Inflammatory macrophage treated with lipopolysaccharide for 4 hours (primary cell): Measurements from ENCODE around the gene LAMTOR5.
"Not testable (repeated sequence)": the region's sequence is repeated elsewhere in the genome, so short reads cannot be mapped to it uniquely, and the experiment has no call there.

Experiments
- DNase-seq: peaks from one replicate; pipeline ENCODE4 v3.0.0-alpha.2; 2020

Gene LAMTOR5

GRCh38 chr1:110425612-110426152 lies 18.2 kb upstream of the LAMTOR5 start:
- no peak for DNase-seq

DNA sequence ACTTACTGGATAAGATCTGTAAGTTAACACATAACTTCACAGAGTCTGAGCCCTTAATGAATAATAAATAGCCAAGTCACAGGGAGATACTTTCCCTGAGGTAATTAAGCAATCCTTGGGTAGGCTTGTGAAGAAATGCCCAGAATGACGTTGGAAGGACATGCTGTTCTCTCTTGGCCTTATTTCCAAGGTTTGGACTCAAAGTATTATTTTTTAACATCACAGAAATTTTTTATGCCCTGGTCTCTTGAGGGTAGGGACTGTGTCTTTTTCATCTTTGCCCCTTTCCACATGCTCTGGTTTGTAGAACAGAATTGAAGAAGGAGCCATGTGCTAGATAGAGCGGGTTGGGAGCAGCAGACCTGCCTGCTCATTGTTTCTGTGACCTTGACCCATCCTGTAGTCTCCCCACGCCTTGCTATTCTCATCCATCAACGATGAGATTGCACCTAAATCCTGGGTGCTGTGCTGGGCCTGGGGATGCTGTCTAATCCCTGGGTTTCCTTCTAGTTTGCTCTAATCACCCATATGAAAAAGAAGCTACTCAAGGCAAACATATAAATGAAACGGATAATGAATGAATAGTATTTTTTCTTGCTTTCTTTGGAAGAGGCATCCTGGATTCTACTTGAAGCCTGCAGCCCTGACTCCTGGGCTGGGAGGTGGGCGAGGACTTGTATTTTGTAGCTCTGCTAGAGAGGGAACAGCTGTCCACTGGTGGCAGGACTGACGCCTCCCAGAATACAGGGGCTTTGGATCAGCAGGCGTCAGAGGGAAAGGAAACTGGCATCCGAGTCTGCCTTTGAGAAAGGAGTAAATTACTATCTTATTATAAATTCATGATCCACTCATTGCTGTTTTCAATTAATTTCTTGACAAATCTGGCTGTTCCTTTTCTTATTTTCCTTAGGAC lies 17.5 kb upstream of the LAMTOR5 start:
- peak; percentile 78 for DNase-seq

DNA sequence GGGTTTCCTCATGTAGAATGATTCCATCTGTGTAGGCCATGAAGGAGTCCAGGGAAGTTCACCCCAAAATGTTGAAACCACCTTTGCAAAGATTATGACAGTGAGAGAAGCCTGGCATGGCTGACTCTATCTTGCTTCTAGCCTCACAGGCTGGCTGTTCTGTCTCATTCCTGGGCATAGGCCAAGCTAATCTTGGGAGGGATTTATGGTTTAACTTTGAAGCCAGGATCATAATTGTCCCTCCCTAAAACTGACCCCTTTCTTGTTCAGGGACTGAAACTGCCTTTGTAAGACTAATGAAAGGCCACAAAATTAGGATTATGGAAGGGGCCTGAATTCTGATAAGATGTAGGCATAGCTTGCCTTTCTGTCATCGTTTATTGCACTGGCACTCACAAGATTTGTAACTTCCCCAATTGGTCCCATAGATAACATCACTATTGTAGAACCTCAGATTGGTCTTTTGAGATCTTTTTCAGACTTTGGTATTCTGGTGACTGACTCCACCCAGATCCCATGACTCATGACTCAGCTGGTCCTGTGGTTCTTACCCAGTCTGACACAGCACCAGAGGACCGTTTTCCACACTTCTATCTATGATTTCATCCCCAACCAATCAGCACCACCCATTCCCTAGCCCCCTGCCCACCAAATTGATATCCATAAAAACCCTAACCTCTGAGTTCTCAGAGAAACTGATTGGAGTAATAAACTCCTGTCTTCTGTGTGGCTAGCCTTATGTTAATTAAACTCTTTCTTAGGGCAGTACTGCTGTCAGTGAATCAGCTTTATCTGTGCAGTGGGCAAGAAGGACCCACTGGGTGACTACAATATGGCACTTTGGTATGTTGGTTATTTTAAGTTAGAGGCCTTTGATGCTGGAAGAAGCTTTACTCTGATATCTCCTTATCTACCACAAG lies 13.6 kb upstream of the LAMTOR5 start:
- peak; percentile 98 for DNase-seq

- DNase-seq, result no peak
Measured at GRCh38 chr1:110420023-110420662, 12.6 kb upstream of the LAMTOR5 start.

GRCh38 chr1:110418729-110419128 lies 11.2 kb upstream of the LAMTOR5 start:
- no peak for DNase-seq

GRCh38 chr1:110413045-110413444 lies 5.6 kb upstream of the LAMTOR5 start:
- not testable (repeated sequence) for DNase-seq

GRCh38 chr1:110412576-110412975 lies 5.1 kb upstream of the LAMTOR5 start:
- peak; percentile 83 for DNase-seq

DNA sequence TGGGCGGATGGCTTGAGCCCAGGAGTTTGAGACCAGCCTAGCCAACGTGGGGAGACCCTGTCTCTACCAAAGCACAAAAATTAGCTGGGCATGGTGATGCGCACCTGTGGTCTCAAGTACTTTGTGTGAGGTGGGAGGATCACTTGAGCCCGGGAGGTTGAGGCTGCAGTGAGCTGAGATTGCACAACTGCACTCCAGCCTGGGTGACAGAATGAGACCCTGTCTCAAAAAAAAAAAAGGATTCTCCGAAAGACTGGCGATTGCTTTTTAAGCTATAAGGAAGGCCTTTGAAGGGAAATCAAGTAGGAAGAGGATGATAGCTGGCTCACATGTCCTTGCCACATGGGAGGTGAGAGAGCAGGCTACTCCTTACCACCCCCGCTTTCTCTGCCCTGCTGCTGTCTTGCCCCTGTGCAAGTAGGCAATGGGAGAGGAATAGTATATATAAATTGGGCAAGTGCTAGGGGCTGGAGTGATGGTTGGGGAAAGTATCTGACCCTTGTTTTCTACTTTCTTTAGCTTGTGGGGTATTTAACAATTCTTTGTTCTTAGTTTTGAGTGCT lies 3.8 kb upstream of the LAMTOR5 start:
- peak; percentile 35 for DNase-seq

DNA sequence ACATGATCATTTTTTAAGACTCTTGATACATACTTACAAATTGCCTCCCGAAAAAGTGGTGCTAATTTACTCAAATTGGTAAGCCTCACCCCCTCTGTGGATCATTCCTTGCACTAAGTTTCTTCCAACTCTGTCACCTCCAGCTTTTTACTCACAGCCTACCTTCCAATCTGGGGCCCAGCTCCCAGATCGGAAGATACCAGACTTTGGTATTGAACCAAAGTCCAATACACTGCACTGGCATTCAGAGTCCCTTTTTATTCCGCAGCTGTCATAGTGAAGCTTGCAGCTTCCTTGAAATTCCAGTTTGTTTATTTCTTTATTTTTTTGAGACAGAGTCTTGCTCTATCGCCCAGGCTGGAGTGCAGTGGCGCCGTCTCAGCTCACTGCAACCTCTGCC lies 1.8 kb upstream of the LAMTOR5 start:
- no peak for DNase-seq

GRCh38 chr1:110408488-110408887 lies 994 bp upstream of the LAMTOR5 start:
- peak; percentile 10 for DNase-seq

DNA sequence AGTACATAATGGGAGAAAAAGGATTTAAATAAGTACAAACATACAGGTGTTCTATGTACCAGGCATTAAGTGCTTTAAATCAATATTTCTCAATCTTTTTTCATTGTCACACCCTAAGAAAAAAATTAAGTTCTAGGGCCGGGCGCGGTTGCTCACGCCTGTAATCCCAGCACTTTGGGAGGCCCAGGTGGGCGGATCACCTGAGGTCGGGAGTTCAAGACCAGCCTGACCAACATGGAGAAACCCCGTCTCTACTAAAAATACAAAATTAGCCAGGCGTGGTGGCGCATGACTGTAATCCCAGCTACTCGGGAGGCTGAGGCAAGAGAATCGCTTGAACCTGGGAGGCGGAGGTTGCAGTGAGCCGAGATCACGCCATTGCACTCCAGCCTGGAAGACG lies 1.1 kb downstream of the LAMTOR5 start:
- not testable (repeated sequence) for DNase-seq

- DNase-seq, result no peak
Measured at GRCh38 chr1:110404401-110404800, 3.1 kb downstream of the LAMTOR5 start.

DNA sequence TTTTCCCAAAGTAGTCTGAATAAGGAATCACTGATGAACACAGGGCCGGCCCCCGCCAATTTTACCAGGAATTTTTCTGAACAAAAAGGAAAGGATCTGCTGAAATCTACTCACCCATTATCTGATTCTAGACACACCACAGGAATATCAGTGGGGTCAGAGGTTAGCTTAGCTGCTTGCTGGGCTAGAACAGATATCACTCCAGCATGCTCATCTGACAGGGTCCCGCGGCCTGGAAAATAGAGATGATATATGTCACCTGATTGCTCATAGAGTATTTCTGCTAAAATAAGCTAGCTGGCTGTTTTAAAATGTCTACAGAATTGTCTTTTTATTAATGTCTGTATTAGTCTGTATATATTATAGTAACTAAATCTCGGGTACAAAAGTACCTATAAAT lies 3.7 kb downstream of the LAMTOR5 start:
- DNase-seq, result no peak

- DNase-seq, result not testable (repeated sequence)
Measured at GRCh38 chr1:110396259-110396958, 11.1 kb downstream of the LAMTOR5 start.

GRCh38 chr1:110394493-110394820 lies 13.0 kb downstream of the LAMTOR5 start:
- DNase-seq, result no peak

GRCh38 chr1:110393691-110394492 lies 13.6 kb downstream of the LAMTOR5 start:
- DNase-seq, result no peak

- no peak for DNase-seq
Measured at GRCh38 chr1:110393286-110393685, 14.2 kb downstream of the LAMTOR5 start.

GRCh38 chr1:110390692-110391245 lies 16.7 kb downstream of the LAMTOR5 start, which contains the start of gene SLC16A4:
SLC16A4 (minus strand) TSS chr1:110391026; CDS start chr1:110389323, 1,703 bp downstream.
- no peak for DNase-seq

DNA sequence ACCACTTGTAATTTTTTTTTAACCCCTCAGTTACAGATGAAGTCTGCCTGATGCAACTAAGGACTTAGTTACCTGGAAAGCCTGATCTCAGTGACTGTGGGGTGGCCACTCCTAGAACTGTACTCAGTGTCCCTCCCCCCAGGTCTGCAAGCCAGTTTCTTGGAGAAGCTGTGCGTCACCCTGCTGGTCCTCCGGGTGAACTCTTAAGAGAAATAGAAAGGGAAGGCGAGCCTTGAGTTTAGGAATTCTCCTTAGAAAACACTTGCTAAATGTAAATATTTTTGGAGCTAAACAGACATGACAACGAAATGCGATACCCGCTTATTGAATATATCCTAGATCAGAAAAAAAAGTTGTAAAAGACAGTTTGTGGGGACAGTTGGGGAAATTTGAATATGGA lies 17.4 kb downstream of the LAMTOR5 start:
- DNase-seq, result no peak

DNA sequence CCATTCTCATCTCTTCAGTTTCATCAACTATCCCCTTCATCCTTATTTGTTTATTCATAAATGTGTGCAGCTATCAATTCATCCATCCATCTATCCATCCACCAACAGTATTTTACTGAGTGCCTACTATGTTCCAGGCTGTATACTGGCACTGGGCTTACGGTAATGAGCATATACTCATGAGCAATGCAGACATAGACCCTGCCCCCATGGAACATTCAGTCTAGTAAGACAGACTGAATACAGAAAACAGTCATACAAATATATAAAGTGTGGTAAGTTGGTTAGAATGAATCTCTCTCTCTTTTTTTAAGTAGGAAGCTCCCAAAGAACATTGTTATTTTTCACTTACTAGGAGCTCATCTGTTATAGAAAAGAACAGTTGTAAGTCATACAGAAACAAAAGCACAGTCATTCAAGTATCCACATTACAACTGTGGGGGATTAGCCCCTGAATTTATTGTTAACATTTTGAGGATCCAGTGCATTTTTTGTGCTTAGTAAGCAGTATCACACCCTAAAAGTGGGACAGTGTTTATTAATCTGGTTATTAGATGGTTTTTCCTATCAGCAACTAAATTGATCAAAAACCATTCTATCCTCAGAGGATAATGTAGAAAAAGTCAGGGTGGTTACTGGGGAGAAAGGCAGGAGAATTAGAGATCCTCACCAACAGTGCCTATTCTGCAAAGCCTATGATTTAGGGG lies 20.3 kb downstream of the LAMTOR5 start:
- no peak for DNase-seq
